NOMO-1 (cell line): ENCODE measurements around the gene SLC25A26.

ENCODE experiments used
- DNase-seq, 2 experiments: peaks; one replicate each; lab custom pipeline; 2025; ENCODE audit not compliant: unreplicated experiment in 2 of 2; lab: John Stamatoyannopoulos, UW

SLC25A26 gene

GRCh38 chr3:66220602-66221377 lies at the start of gene SLC25A26:
TSS of gene SLC25A26 (plus strand) at chr3:66221001. CDS start at chr3:66221095, 94 bp downstream.
- DNase-seq: peak; percentile 88 to 90

GRCh38 chr3:66172394-66172793 lies 48.4 kb upstream of the SLC25A26 start:
- no peak for DNase-seq

GRCh38 chr3:66177026-66177425 lies 43.8 kb upstream of the SLC25A26 start:
- DNase-seq: no peak

- no peak for DNase-seq
Observed at GRCh38 chr3:66178206-66178605, 42.6 kb upstream of the SLC25A26 start.

- DNase-seq: no peak
Observed at GRCh38 chr3:66179793-66180192, 41.0 kb upstream of the SLC25A26 start.

- no peak for DNase-seq
Observed at GRCh38 chr3:66181764-66182163, 39.0 kb upstream of the SLC25A26 start.

GRCh38 chr3:66182246-66182645 lies 38.6 kb upstream of the SLC25A26 start:
- DNase-seq: no peak

- DNase-seq: no peak
Observed at GRCh38 chr3:66186545-66186944, 34.3 kb upstream of the SLC25A26 start.

- no peak for DNase-seq
Observed at GRCh38 chr3:66195347-66195783, 25.4 kb upstream of the SLC25A26 start.

- no peak for DNase-seq
Observed at GRCh38 chr3:66196633-66197032, 24.2 kb upstream of the SLC25A26 start.

GRCh38 chr3:66198437-66199088 lies 22.2 kb upstream of the SLC25A26 start:
- DNase-seq: no peak

GRCh38 chr3:66199089-66199473 lies 21.7 kb upstream of the SLC25A26 start:
- no peak for DNase-seq

- DNase-seq: no peak
Observed at GRCh38 chr3:66200147-66200546, 20.7 kb upstream of the SLC25A26 start.

GRCh38 chr3:66200786-66201185 lies 20.0 kb upstream of the SLC25A26 start:
- DNase-seq: no peak

GRCh38 chr3:66203275-66203674 lies 17.5 kb upstream of the SLC25A26 start:
- DNase-seq: no peak

- DNase-seq: no peak
Observed at GRCh38 chr3:66206806-66207205, 14.0 kb upstream of the SLC25A26 start.

- DNase-seq: no peak
Observed at GRCh38 chr3:66208189-66208588, 12.6 kb upstream of the SLC25A26 start.

- no peak for DNase-seq
Observed at GRCh38 chr3:66210687-66211295, 10.0 kb upstream of the SLC25A26 start.

GRCh38 chr3:66211779-66212178 lies 9.0 kb upstream of the SLC25A26 start:
- no peak for DNase-seq

- no peak for DNase-seq
Observed at GRCh38 chr3:66215106-66215505, 5.7 kb upstream of the SLC25A26 start.

- DNase-seq: no peak
Observed at GRCh38 chr3:66220066-66220465, 735 bp upstream of the SLC25A26 start.

- DNase-seq: no peak
Observed at GRCh38 chr3:66224220-66224619, 3.4 kb downstream of the SLC25A26 start.
